ENCODE measurements around the gene USP22. TPM values are rescaled to one million over a fixed set of nuclear protein-coding genes. Genes with fewer than 3 reads are reported as not detected.
"Not testable (repeated sequence)": the region's sequence is repeated elsewhere in the genome, so short reads cannot be mapped to it uniquely, and the experiment has no call there.

USP22 gene
- total RNA-seq, 2 experiments from 2014 or later: 194 to 217 TPM

DNA sequence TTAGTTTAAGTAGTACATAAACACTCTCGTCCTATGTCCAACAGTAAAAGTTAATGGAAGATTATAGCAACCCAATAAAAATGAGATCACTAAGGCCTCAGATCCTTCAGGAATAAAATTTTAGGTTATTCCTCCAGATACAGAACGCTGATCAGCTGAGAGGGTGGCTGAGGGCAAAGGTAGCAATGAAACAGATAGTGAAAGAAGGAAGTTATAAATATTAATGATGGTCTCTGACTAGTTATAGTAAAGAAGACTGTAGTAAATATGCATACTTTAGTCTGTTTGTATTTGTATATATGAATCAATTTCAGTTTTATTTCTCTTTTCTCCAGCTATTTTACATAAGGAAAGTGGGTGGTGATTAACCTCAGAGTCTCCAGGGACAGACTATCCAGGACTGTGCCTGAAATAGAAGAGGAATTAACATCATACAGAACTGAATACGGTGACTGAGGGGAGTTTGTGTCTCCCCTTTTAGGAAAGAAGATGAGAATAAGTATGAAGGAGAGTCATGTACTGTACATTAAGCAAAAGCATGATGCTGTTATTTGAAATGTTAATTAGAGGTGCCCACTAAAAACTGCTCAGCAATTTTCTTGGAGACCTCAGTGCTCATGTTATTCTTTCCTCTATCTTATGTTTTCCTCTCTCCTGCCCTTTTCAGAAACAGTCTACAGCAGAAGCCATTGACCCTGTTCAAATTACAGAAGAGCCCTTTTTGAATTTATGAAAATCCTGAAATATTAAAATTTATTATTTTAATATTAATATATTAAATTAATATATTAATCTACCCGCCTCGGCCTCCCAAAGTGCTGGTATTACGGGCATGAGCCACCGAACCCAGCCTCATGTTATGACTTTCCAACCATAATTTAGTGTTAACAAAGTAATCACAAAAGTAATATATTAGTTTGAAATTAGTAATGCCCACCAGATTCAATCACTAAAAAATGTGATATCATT lies 47.4 kb upstream of the USP22 start:
- Histone ChIP-seq H3K27me3 (ENCODE audit: control insufficient read depth in 1 of 2, insufficient read depth in 2 of 2, low read length in 2 of 2) (peaks cover 0 to 2% of the 10 kb centered on the region in 2 experiments), H3K36me3 (ENCODE audit: insufficient read depth, low read length) (no peaks in the 10 kb centered on the region), H3K9me3 (ENCODE audit: control insufficient read depth in 1 of 2, insufficient read depth in 1 of 2, low read length in 2 of 2) (peaks cover 0 to 6% of the 10 kb centered on the region in 2 experiments), H3K4me1 (ENCODE audit: insufficient read depth, low read length) (no peaks in the 10 kb centered on the region), H3K27ac (ENCODE audit: low read depth in 1 of 2, low read length in 2 of 2) (no peak overlapping the region), H3K4me3 (ENCODE audit: low read length) (no peak overlapping the region)
- H3K9me3 Mint-ChIP-seq: no peaks in the 10 kb centered on the region
- H3K27ac Mint-ChIP-seq: no peak overlapping the region
- no peaks in the 10 kb centered on the region for H3K36me3 Mint-ChIP-seq (ENCODE audit: low read depth)
- TF ChIP-seq CTCF (IDR thresholded peaks at IDR 0.05): no peak
- no peak overlapping the region for H3K4me3 Mint-ChIP-seq
- H3K4me1 Mint-ChIP-seq (ENCODE audit: low read depth): no peaks in the 10 kb centered on the region
- ATAC-seq (ENCODE audit: poor library complexity): no peak
- H3K27me3 Mint-ChIP-seq: no peaks in the 10 kb centered on the region
- intact Hi-C loops (cut with DNase I, micrococcal nuclease): no loop called here
- DNase-seq: no peak
- ChIA-PET POLR2A (no interaction called here), CTCF (no interaction called here)

DNA sequence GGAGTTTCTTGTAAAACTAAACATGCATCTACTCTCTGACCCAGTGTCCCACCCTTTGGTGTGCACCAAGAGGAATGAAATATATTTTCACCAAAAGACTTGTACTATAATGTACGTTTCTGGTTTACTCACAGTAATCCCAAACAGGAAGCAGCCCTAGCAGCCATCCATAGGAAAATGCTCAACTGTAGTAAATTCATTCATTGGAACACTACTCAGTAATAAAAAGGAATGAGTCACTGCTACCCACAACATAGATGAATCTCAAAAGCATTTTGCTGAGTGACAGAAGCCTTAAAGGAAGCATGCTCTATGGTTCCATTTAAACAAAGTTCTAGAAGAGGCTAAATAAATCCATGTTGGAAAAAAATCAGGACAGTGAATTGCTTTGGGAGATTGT lies 46.3 kb upstream of the USP22 start:
- Mint-ChIP-seq H3K27ac (no peak overlapping the region), H3K27me3 (peaks cover 5% of the 10 kb centered on the region), H3K4me1 (ENCODE audit: low read depth) (no peaks in the 10 kb centered on the region), H3K36me3 (ENCODE audit: low read depth) (no peaks in the 10 kb centered on the region), H3K9me3 (no peaks in the 10 kb centered on the region), H3K4me3 (no peak overlapping the region)
- DNase-seq (no peak), ATAC-seq (ENCODE audit: poor library complexity) (no peak)
- Histone ChIP-seq H3K9me3 (ENCODE audit: control insufficient read depth in 1 of 2, insufficient read depth in 1 of 2, low read length in 2 of 2) (peaks cover 0 to 6% of the 10 kb centered on the region in 2 experiments), H3K27ac (ENCODE audit: low read depth in 1 of 2, low read length in 2 of 2) (no peak overlapping the region), H3K27me3 (ENCODE audit: control insufficient read depth in 1 of 2, insufficient read depth in 2 of 2, low read length in 2 of 2) (peaks cover 0 to 2% of the 10 kb centered on the region in 2 experiments), H3K4me1 (ENCODE audit: insufficient read depth, low read length) (no peaks in the 10 kb centered on the region), H3K36me3 (ENCODE audit: insufficient read depth, low read length) (no peaks in the 10 kb centered on the region), H3K4me3 (ENCODE audit: low read length) (no peak overlapping the region)
- ChIA-PET POLR2A (no interaction called here), CTCF (no interaction called here)
- intact Hi-C loops (cut with DNase I, micrococcal nuclease): no loop called here
- TF ChIP-seq CTCF (IDR thresholded peaks at IDR 0.05): no peak

GRCh38 chr17:21085707-21086106 lies 42.9 kb upstream of the USP22 start:
- H3K4me3 Mint-ChIP-seq: no peak overlapping the region
- H3K4me3 ChIP-seq (ENCODE audit: low read length): no peak overlapping the region
- no peaks in the 10 kb centered on the region for H3K36me3 ChIP-seq (ENCODE audit: insufficient read depth, low read length)
- POLR2A ChIA-PET: no interaction called here
- ATAC-seq (ENCODE audit: poor library complexity) (no peak), DNase-seq (no peak)
- intact Hi-C loops (cut with DNase I, micrococcal nuclease): no loop called here
- H3K27me3 Mint-ChIP-seq: peaks cover 11% of the 10 kb centered on the region
- TF ChIP-seq CTCF (IDR thresholded peaks at IDR 0.05): no peak
- H3K27me3 ChIP-seq (ENCODE audit: control insufficient read depth in 1 of 2, insufficient read depth in 2 of 2, low read length in 2 of 2): peaks cover 0 to 2% of the 10 kb centered on the region in 2 experiments
- H3K27ac ChIP-seq (ENCODE audit: low read depth in 1 of 2, low read length in 2 of 2): no peak overlapping the region
- no peaks in the 10 kb centered on the region for H3K36me3 Mint-ChIP-seq (ENCODE audit: low read depth)
- H3K9me3 Mint-ChIP-seq: no peaks in the 10 kb centered on the region
- H3K9me3 ChIP-seq (ENCODE audit: control insufficient read depth in 1 of 2, insufficient read depth in 1 of 2, low read length in 2 of 2): peaks cover 0 to 6% of the 10 kb centered on the region in 2 experiments
- CTCF ChIA-PET: no interaction called here
- H3K4me1 Mint-ChIP-seq (ENCODE audit: low read depth): no peaks in the 10 kb centered on the region
- H3K27ac Mint-ChIP-seq: no peak overlapping the region
- H3K4me1 ChIP-seq (ENCODE audit: insufficient read depth, low read length): no peaks in the 10 kb centered on the region

GRCh38 chr17:21085280-21085679 lies 42.5 kb upstream of the USP22 start:
- H3K27ac ChIP-seq (ENCODE audit: low read depth in 1 of 2, low read length in 2 of 2); H3K4me3 ChIP-seq (ENCODE audit: low read length); H3K27me3 ChIP-seq (ENCODE audit: control insufficient read depth in 1 of 2, insufficient read depth in 2 of 2, low read length in 2 of 2); H3K4me3 Mint-ChIP-seq; H3K9me3 Mint-ChIP-seq; H3K4me1 Mint-ChIP-seq (ENCODE audit: low read depth); H3K27ac Mint-ChIP-seq; CTCF ChIA-PET; intact Hi-C loops (cut with DNase I, micrococcal nuclease); ATAC-seq (ENCODE audit: poor library complexity); DNase-seq; H3K36me3 ChIP-seq (ENCODE audit: insufficient read depth, low read length); H3K4me1 ChIP-seq (ENCODE audit: insufficient read depth, low read length); H3K9me3 ChIP-seq (ENCODE audit: control insufficient read depth in 1 of 2, insufficient read depth in 1 of 2, low read length in 2 of 2); H3K36me3 Mint-ChIP-seq (ENCODE audit: low read depth): not testable (repeated sequence)
- POLR2A ChIA-PET: interaction anchor here (0.6 kb wide), 1 partner anchor 47 kb away, joined by 3 read pairs; no protein-coding TSS in a partner anchor
- H3K27me3 Mint-ChIP-seq: peaks cover 11% of the 10 kb centered on the region

Data from CD4-positive, alpha-beta T cell (primary cell).